OCI-LY3 (cell line): ENCODE data around the gene YY1.

Source experiments
- EZH2phosphoT487 ChIP-seq: fragments of 200-600 bp; shearing (Covaris generic); IDR thresholded peaks from 2 replicates; pipeline ENCODE4 v1.6.1; 2018; ENCODE audit warnings: antibody characterized with exemption, mixed run types, low read depth
- TF ChIP-seq, protein P1 (sequence below): fragments of 200-600, 300-600 bp; sonication (generic); IDR thresholded peaks from 2 replicates; pipeline ENCODE4 v1.5.1; 2014; ENCODE audit warnings: antibody characterized with exemption, low read length, low read depth

DNA sequence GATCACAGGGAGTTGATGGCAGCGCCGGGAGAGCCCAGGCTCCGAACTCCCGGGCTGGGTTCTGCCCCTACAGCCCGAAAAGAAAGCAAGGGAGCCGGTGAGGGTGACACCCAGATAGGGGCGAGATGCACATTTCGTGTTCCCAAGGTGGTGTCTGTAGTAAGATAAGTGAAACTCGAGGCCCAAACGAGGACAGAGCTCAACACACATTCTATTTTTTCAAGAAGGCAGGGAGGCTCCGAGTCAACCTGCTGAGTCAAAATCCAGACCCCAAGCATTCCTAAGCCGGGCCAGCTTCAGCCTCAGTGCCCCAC lies 24.2 kb upstream of the YY1 start:
- TF ChIP-seq EZH2phosphoT487, result no peak
- TF ChIP-seq, protein P1, sequence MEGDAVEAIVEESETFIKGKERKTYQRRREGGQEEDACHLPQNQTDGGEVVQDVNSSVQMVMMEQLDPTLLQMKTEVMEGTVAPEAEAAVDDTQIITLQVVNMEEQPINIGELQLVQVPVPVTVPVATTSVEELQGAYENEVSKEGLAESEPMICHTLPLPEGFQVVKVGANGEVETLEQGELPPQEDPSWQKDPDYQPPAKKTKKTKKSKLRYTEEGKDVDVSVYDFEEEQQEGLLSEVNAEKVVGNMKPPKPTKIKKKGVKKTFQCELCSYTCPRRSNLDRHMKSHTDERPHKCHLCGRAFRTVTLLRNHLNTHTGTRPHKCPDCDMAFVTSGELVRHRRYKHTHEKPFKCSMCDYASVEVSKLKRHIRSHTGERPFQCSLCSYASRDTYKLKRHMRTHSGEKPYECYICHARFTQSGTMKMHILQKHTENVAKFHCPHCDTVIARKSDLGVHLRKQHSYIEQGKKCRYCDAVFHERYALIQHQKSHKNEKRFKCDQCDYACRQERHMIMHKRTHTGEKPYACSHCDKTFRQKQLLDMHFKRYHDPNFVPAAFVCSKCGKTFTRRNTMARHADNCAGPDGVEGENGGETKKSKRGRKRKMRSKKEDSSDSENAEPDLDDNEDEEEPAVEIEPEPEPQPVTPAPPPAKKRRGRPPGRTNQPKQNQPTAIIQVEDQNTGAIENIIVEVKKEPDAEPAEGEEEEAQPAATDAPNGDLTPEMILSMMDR, result no peak
